ENCODE measurements around the gene DOCK4. TPM values are rescaled to one million over a fixed set of nuclear protein-coding genes. Genes with fewer than 3 reads are reported as not detected.

Gene DOCK4
- total RNA-seq, 1 donor from 2014 or later: 43.0 TPM

DNA sequence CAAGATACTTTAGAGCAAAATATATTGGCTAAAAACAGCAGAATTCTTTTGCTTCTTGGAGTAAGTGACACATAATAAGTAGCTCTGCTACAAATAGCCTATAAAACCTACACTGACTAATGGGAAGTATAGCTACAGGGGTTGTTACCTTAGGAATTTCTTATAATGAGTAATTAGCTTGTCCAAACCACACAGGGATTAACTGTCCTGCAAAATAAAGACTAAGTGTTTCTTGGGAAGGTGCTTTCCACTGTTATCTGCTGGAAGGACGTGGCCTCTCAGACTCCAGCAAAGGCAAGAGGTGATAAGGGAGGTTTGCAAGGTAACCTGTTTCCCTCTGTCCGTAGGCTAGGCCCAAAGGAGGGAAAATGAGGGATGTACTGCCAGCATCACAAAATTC is 302.4 kb downstream of the DOCK4 start:
- Mint-ChIP-seq H3K27me3 (ENCODE audit: low read depth) (no peaks in the 10 kb centered on the region), H3K4me3 (ENCODE audit: unreplicated experiment) (no peak overlapping the region), H3K36me3 (ENCODE audit: low read depth) (peaks cover 20% of the 10 kb centered on the region), H3K27ac (ENCODE audit: unreplicated experiment) (no peak overlapping the region), H3K9me3 (ENCODE audit: low read depth) (no peaks in the 10 kb centered on the region), H3K4me1 (ENCODE audit: low read depth) (no peaks in the 10 kb centered on the region)
- DNase-seq (ENCODE audit: low spot score): no peak
- TF ChIP-seq, protein P1, sequence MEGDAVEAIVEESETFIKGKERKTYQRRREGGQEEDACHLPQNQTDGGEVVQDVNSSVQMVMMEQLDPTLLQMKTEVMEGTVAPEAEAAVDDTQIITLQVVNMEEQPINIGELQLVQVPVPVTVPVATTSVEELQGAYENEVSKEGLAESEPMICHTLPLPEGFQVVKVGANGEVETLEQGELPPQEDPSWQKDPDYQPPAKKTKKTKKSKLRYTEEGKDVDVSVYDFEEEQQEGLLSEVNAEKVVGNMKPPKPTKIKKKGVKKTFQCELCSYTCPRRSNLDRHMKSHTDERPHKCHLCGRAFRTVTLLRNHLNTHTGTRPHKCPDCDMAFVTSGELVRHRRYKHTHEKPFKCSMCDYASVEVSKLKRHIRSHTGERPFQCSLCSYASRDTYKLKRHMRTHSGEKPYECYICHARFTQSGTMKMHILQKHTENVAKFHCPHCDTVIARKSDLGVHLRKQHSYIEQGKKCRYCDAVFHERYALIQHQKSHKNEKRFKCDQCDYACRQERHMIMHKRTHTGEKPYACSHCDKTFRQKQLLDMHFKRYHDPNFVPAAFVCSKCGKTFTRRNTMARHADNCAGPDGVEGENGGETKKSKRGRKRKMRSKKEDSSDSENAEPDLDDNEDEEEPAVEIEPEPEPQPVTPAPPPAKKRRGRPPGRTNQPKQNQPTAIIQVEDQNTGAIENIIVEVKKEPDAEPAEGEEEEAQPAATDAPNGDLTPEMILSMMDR (IDR thresholded peaks at IDR 0.05): no peak

DNA sequence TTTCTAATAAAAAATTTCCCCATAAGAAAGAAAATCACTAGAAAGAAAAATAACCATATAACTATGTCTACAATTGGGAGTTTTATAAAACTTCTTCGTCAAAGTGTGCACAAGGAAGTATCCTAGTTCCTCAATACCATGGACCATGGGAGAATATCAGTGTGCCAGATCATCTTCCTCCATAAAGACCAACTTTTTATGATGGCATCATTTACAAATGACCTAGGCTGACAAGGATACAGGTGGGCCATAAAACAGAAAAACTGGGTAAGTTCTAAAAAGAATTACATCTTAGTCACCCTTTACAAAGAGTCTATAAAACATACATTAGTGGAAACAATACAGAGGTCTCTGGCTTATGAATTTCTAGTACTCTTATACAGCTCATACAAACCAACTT is 303.2 kb downstream of the DOCK4 start:
- DNase-seq (ENCODE audit: low spot score): no peak
- no peak overlapping the region for H3K27ac Mint-ChIP-seq (ENCODE audit: unreplicated experiment)
- H3K27me3 Mint-ChIP-seq (ENCODE audit: low read depth): no peaks in the 10 kb centered on the region
- no peaks in the 10 kb centered on the region for H3K4me1 Mint-ChIP-seq (ENCODE audit: low read depth)
- H3K36me3 Mint-ChIP-seq (ENCODE audit: low read depth): peaks cover 22% of the 10 kb centered on the region
- H3K9me3 Mint-ChIP-seq (ENCODE audit: low read depth): no peaks in the 10 kb centered on the region
- H3K4me3 Mint-ChIP-seq (ENCODE audit: unreplicated experiment): no peak overlapping the region
- TF ChIP-seq, protein P1 (IDR thresholded peaks at IDR 0.05): no peak

DNA sequence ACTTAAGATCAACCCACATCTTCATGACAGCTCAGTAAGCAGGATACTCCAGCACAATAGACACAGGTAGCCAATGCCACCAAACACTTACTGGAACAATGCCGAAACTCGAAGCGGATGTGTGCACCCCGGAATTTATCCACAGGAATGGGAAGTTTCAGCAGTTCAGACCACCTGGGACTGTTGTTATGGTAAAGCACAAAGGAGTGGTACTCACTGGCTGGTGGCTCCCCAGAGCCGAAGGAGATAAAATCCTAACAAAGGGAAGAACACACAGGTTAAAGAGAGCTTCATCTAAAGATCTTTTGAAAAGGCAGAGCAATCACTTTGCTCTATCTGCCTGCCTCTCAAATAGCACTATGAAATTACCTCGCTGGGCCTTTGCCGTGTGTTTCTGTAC is 305.9 kb downstream of the DOCK4 start:
- no peak for DNase-seq (ENCODE audit: low spot score)
- no peaks in the 10 kb centered on the region for H3K9me3 Mint-ChIP-seq (ENCODE audit: low read depth)
- H3K36me3 Mint-ChIP-seq (ENCODE audit: low read depth): peaks cover 20% of the 10 kb centered on the region
- no peak overlapping the region for H3K4me3 Mint-ChIP-seq (ENCODE audit: unreplicated experiment)
- no peaks in the 10 kb centered on the region for H3K4me1 Mint-ChIP-seq (ENCODE audit: low read depth)
- TF ChIP-seq, protein P1 (IDR thresholded peaks at IDR 0.05): no peak
- H3K27ac Mint-ChIP-seq (ENCODE audit: unreplicated experiment): no peak overlapping the region
- H3K27me3 Mint-ChIP-seq (ENCODE audit: low read depth): no peaks in the 10 kb centered on the region

DNA sequence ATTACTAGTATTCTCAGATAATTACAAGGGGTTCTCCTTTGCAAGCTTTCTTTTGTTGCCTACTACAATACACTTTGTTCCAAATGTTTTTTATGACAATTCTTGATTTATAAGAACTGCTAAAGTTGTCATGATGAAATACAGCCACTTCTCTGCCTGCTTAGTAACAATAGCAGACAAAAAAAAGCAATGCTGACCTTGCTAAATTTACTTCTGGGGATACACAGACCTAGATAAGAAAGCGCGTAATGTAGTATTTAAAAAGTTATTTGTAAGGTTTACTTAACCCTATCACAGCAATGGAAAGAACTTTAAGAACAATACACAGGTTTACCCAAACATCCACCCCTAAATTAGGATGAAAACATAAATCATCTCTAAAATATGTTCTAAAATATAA is 311.1 kb downstream of the DOCK4 start:
- Mint-ChIP-seq H3K27me3 (ENCODE audit: low read depth) (no peaks in the 10 kb centered on the region), H3K4me3 (ENCODE audit: unreplicated experiment) (no peak overlapping the region), H3K27ac (ENCODE audit: unreplicated experiment) (no peak overlapping the region), H3K9me3 (ENCODE audit: low read depth) (no peaks in the 10 kb centered on the region), H3K4me1 (ENCODE audit: low read depth) (no peaks in the 10 kb centered on the region), H3K36me3 (ENCODE audit: low read depth) (peaks cover 30% of the 10 kb centered on the region)
- no peak for DNase-seq (ENCODE audit: low spot score)
- TF ChIP-seq, protein P1 (IDR thresholded peaks at IDR 0.05): no peak

DNA sequence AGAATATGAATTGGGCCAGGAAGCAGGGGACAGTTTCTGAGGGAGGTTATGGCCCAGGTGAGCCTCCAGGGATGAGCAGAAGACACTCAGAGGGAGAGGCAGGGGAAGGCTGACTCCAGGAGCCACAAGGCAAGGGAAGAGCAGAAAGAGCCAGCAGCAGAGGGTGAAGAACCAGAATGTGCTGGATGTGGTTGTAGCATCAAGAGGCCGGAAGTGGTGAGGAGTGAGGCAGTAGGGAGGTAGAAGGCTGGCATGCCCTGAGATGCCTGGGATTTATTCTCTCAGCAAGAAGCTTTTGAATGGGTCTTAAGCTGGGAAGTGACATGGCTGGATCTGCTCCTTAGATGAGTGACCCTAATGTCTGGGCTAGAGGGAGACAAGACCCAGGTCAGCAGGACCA is 311.7 kb downstream of the DOCK4 start:
- TF ChIP-seq, protein P1 (IDR thresholded peaks at IDR 0.05): no peak
- Mint-ChIP-seq H3K4me3 (ENCODE audit: unreplicated experiment) (no peak overlapping the region), H3K36me3 (ENCODE audit: low read depth) (peaks cover 30% of the 10 kb centered on the region), H3K27ac (ENCODE audit: unreplicated experiment) (no peak overlapping the region), H3K27me3 (ENCODE audit: low read depth) (no peaks in the 10 kb centered on the region), H3K9me3 (ENCODE audit: low read depth) (no peaks in the 10 kb centered on the region), H3K4me1 (ENCODE audit: low read depth) (no peaks in the 10 kb centered on the region)
- DNase-seq (ENCODE audit: low spot score): no peak
